Measurements from ENCODE around the gene CD6.
A peak's percentile ranks its signal among the peaks of the same experiment; 100 is the strongest.
"Not testable (repeated sequence)": the region's sequence is repeated elsewhere in the genome, so short reads cannot be mapped to it uniquely, and the experiment has no call there.

CD6 gene

GRCh38 chr11:61059260-61059752, 87.8 kb downstream of the CD6 start:
- DNase-seq = no peak

GRCh38 chr11:61061081-61061826, 89.8 kb downstream of the CD6 start:
- DNase-seq = peak; percentile 76

- no peak for DNase-seq
Observed at GRCh38 chr11:61062181-61062930, 90.9 kb downstream of the CD6 start.

GRCh38 chr11:61065236-61065635, 93.8 kb downstream of the CD6 start:
- DNase-seq = not testable (repeated sequence)

GRCh38 chr11:61065955-61066638, 94.6 kb downstream of the CD6 start:
- no peak for DNase-seq

GRCh38 chr11:61066645-61067044, 95.2 kb downstream of the CD6 start:
- no peak for DNase-seq

GRCh38 chr11:61067782-61068446, 96.4 kb downstream of the CD6 start:
- DNase-seq = no peak

- DNase-seq = no peak
Observed at GRCh38 chr11:61068581-61068980, 97.1 kb downstream of the CD6 start.

GRCh38 chr11:61069427-61069826, 97.9 kb downstream of the CD6 start:
- no peak for DNase-seq
